Measurements from ENCODE around the gene QSER1. TPM values are rescaled to one million over a fixed set of nuclear protein-coding genes. Genes with fewer than 3 reads are reported as not detected.

The QSER1 gene
- total RNA-seq, 4 donors from 2014 or later: 19.8 to 29.0 (median 22.7) TPM

- Histone ChIP-seq H3K27me3 (no peaks in the 10 kb centered on the region), H3K4me3 (no peak overlapping the region), H3K9me3 (no peaks in the 10 kb centered on the region), H3K27ac (no peak overlapping the region), H3K36me3 (peaks cover 0 to 28% of the 10 kb centered on the region in 2 donors), H3K4me1 (no peaks in the 10 kb centered on the region)
- 29 to 47% methylated on average over 1 of the region's 1 CpG for WGBS, 2 donors (ENCODE audit: low coverage in 1 of 2)
- TF ChIP-seq CTCF (IDR thresholded peaks at IDR 0.05) (no peak), POLR2A (IDR thresholded peaks at IDR 0.05) (no peak)
- ATAC-seq: no peak
These were observed 46.4 kb downstream of the QSER1 start for GRCh38 chr11:32939046-32939445.

GRCh38 chr11:32939866-32940265 lies 47.3 kb downstream of the QSER1 start:
- no peak for TF ChIP-seq EP300 (IDR thresholded peaks at IDR 0.05)
- no peak for TF ChIP-seq CTCF (IDR thresholded peaks at IDR 0.05)
- TF ChIP-seq POLR2AphosphoS5 (IDR thresholded peaks at IDR 0.05): no peak
- no peak for TF ChIP-seq POLR2A (IDR thresholded peaks at IDR 0.05)
- H3K9me3 ChIP-seq: no peaks in the 10 kb centered on the region
- no peak for ATAC-seq
- peaks cover 0 to 21% of the 10 kb centered on the region in 2 donors for H3K36me3 ChIP-seq
- no peak overlapping the region for H3K4me3 ChIP-seq
- no peaks in the 10 kb centered on the region for H3K27me3 ChIP-seq
- H3K4me1 ChIP-seq: no peaks in the 10 kb centered on the region
- no peak overlapping the region for H3K27ac ChIP-seq

GRCh38 chr11:32940865-32941264 lies 48.3 kb downstream of the QSER1 start:
- WGBS, 2 donors (ENCODE audit: low coverage in 1 of 2): 50 to 86% methylated on average over 1 of the region's 1 CpG

GRCh38 chr11:32947978-32948377 lies 55.4 kb downstream of the QSER1 start:
- ATAC-seq: no peak
- WGBS, 2 donors (ENCODE audit: low coverage in 1 of 2): 65 to 72% methylated on average over 2 of the region's 2 CpGs
- Histone ChIP-seq H3K9me3 (no peaks in the 10 kb centered on the region), H3K36me3 (no peaks in the 10 kb centered on the region), H3K27ac (no peak overlapping the region), H3K27me3 (no peaks in the 10 kb centered on the region), H3K4me1 (no peaks in the 10 kb centered on the region), H3K4me3 (no peak overlapping the region)
- no peak for TF ChIP-seq POLR2AphosphoS5 (IDR thresholded peaks at IDR 0.05)
- no peak for TF ChIP-seq POLR2A (IDR thresholded peaks at IDR 0.05)
- TF ChIP-seq EP300 (IDR thresholded peaks at IDR 0.05): no peak
- TF ChIP-seq CTCF (IDR thresholded peaks at IDR 0.05): no peak

More at GRCh38 chr11:32940865-32941264, 48.3 kb downstream of the QSER1 start:
- H3K27me3 ChIP-seq: no peaks in the 10 kb centered on the region
- no peaks in the 10 kb centered on the region for H3K4me1 ChIP-seq
- TF ChIP-seq EP300 (IDR thresholded peaks at IDR 0.05): no peak
- no peak for TF ChIP-seq POLR2A (IDR thresholded peaks at IDR 0.05)
- no peak for TF ChIP-seq POLR2AphosphoS5 (IDR thresholded peaks at IDR 0.05)
- TF ChIP-seq CTCF (IDR thresholded peaks at IDR 0.05): no peak
- H3K4me3 ChIP-seq: no peak overlapping the region
- H3K36me3 ChIP-seq: peaks cover 0 to 13% of the 10 kb centered on the region in 2 donors
- H3K9me3 ChIP-seq: no peaks in the 10 kb centered on the region
- ATAC-seq: no peak
- no peak overlapping the region for H3K27ac ChIP-seq

GRCh38 chr11:32949739-32950138 lies 57.1 kb downstream of the QSER1 start:
- H3K9me3 ChIP-seq: no peaks in the 10 kb centered on the region
- H3K27me3 ChIP-seq: no peaks in the 10 kb centered on the region
- H3K27ac ChIP-seq: no peak overlapping the region
- TF ChIP-seq EP300 (IDR thresholded peaks at IDR 0.05): no peak
- no peak for TF ChIP-seq POLR2AphosphoS5 (IDR thresholded peaks at IDR 0.05)
- TF ChIP-seq CTCF (IDR thresholded peaks at IDR 0.05): no peak
- no peak for TF ChIP-seq POLR2A (IDR thresholded peaks at IDR 0.05)
- no peak overlapping the region for H3K4me3 ChIP-seq
- no peaks in the 10 kb centered on the region for H3K4me1 ChIP-seq
- ATAC-seq: no peak
- peaks cover 0 to 9% of the 10 kb centered on the region in 2 donors for H3K36me3 ChIP-seq

Measured in gastroesophageal sphincter (tissue), 4 donors.